OCI-LY7 (cell line): Measurements from ENCODE around the gene FBXL3.

Source experiments
- CTCF ChIP-seq: fragments of 200-600 bp; sonication (generic); conservative IDR thresholded peaks from 2 replicates; pipeline ENCODE4 v1.5.1; 2014; ENCODE audit warnings: mild to moderate bottlenecking, antibody characterized with exemption, low read length, moderate library complexity, mixed read lengths
- EZH2phosphoT487 ChIP-seq: fragments of 200-600 bp; sonication (generic); IDR thresholded peaks from 2 replicates; pipeline ENCODE4 v1.6.1; 2018; ENCODE audit warnings: low read depth, borderline replicate concordance, mild to moderate bottlenecking, mixed run types, antibody characterized with exemption, low read length, moderate library complexity, mixed read lengths

GRCh38 chr13:77014906-77015685 lies 11.9 kb downstream of the FBXL3 start:
- TF ChIP-seq EZH2phosphoT487 (no peak), CTCF (no peak)
